Liver (tissue), 9 donors: Measurements from ENCODE around the gene TDRD6. TPM values are rescaled to one million over a fixed set of nuclear protein-coding genes. Genes with fewer than 3 reads are reported as not detected.

Source experiments
- DNase-seq: peaks from one replicate; pipeline ENCODE4 v3.0.0-alpha.2; 2017; ENCODE audit warnings: low spot score
- H3K27ac ChIP-seq, 2 donors: one replicate each; pipeline ENCODE4 v1.7.0; 2013; ENCODE audit warnings: inconsistent platforms in 2 of 2, low read length in 2 of 2, control low read depth in 1 of 2, low read depth in 1 of 2, mild to moderate bottlenecking in 1 of 2
- H3K27me3 ChIP-seq, 4 donors: one replicate each; pipeline versions ENCODE4 v1.6.1 to v1.7.0; 2013; ENCODE audit warnings: low read length in 3 of 4, inconsistent platforms in 1 of 4, mild to moderate bottlenecking in 1 of 4, moderate library complexity in 1 of 4; ENCODE audit not compliant: control insufficient read depth in 4 of 4, insufficient read depth in 4 of 4
- H3K36me3 ChIP-seq, 4 donors: one replicate each; pipeline versions ENCODE4 v1.6.1 to v1.7.0; 2013; ENCODE audit warnings: low read length in 3 of 4, mild to moderate bottlenecking in 3 of 4, low read depth in 1 of 4, moderate library complexity in 1 of 4; ENCODE audit not compliant: control insufficient read depth in 4 of 4, insufficient read depth in 3 of 4
- H3K4me1 ChIP-seq, 4 donors: one replicate each; pipeline versions ENCODE4 v1.6.1 to v1.7.0; 2013; ENCODE audit warnings: low read length in 3 of 4, mild to moderate bottlenecking in 3 of 4, moderate library complexity in 1 of 4; ENCODE audit not compliant: control insufficient read depth in 4 of 4, insufficient read depth in 4 of 4
- H3K4me3 ChIP-seq, 3 donors: one replicate each; pipeline versions ENCODE4 v1.6.1 to v1.7.0; 2013; ENCODE audit warnings: low read length in 3 of 3, control low read depth in 1 of 3, low read depth in 1 of 3, mild to moderate bottlenecking in 1 of 3
- H3K9ac ChIP-seq, 2 donors: one replicate each; pipeline ENCODE4 v1.7.0; 2013; ENCODE audit warnings: low read length in 2 of 2, mild to moderate bottlenecking in 2 of 2, moderate library complexity in 2 of 2, control low read depth in 1 of 2, low read depth in 1 of 2
- H3K9me3 ChIP-seq, 4 donors: one replicate each; pipeline versions ENCODE4 v1.6.1 to v1.7.0; 2013; ENCODE audit warnings: low read length in 3 of 4; ENCODE audit not compliant: control insufficient read depth in 4 of 4
- CTCF ChIP-seq: fragments of 150-350 bp; IDR thresholded peaks from 2 replicates; pipeline ENCODE4 v1.5.1; 2017; ENCODE audit warnings: improper control_type of control experiment, low read depth, low read length; ENCODE audit not compliant: missing input control
- EGR1 ChIP-seq, 2 donors: IDR thresholded peaks; 2 replicates each; pipeline ENCODE4 v1.6.1; 2016 to 2018; ENCODE audit warnings: antibody characterized with exemption in 2 of 2, low read depth in 2 of 2
- FOXA1 ChIP-seq: IDR thresholded peaks from 2 replicates; pipeline ENCODE4 v1.6.1; 2016; ENCODE audit warnings: antibody characterized with exemption
- FOXA2 ChIP-seq: IDR thresholded peaks from 2 replicates; pipeline ENCODE4 v1.6.1; 2016; ENCODE audit warnings: antibody characterized with exemption
- GABPA ChIP-seq, 2 donors: IDR thresholded peaks in 1 of 2; conservative IDR thresholded peaks in 1 of 2; 2 replicates each; pipeline ENCODE4 v1.6.1; 2016; ENCODE audit warnings: antibody characterized with exemption in 2 of 2, mild to moderate bottlenecking in 1 of 2, moderate library complexity in 1 of 2
- HNF4G ChIP-seq: IDR thresholded peaks from 2 replicates; pipeline ENCODE4 v1.6.1; 2016; ENCODE audit warnings: antibody characterized with exemption
- JUND ChIP-seq, 2 donors: IDR thresholded peaks; 2 replicates each; pipeline ENCODE4 v1.6.1; 2016; ENCODE audit warnings: antibody characterized with exemption in 2 of 2
- MAX ChIP-seq: IDR thresholded peaks from 2 replicates; pipeline ENCODE4 v1.6.1; 2016; ENCODE audit warnings: antibody characterized with exemption
- NR2F2 ChIP-seq: IDR thresholded peaks from 2 replicates; pipeline ENCODE4 v1.6.1; 2016; ENCODE audit warnings: antibody characterized with exemption
- REST ChIP-seq: IDR thresholded peaks from 2 replicates; pipeline ENCODE4 v1.6.1; 2016; ENCODE audit warnings: antibody characterized with exemption, mild to moderate bottlenecking
- RXRA ChIP-seq, 2 donors: IDR thresholded peaks; 2 replicates each; pipeline ENCODE4 v1.6.1; 2017 to 2018; ENCODE audit warnings: antibody characterized with exemption in 2 of 2, mild to moderate bottlenecking in 1 of 2
- SP1 ChIP-seq: IDR thresholded peaks from 2 replicates; pipeline ENCODE4 v1.6.1; 2018; ENCODE audit warnings: antibody characterized with exemption, mild to moderate bottlenecking
- YY1 ChIP-seq: IDR thresholded peaks from 2 replicates; pipeline ENCODE4 v1.6.1; 2016; ENCODE audit warnings: antibody characterized with exemption, mild to moderate bottlenecking
- ZBTB33 ChIP-seq: IDR thresholded peaks from 2 replicates; pipeline ENCODE4 v1.6.1; 2016; ENCODE audit warnings: antibody characterized with exemption
- WGBS: extraction: QIAGEN DNeasy Blood & Tissue Kit; methylation state at CpG from one replicate; pipeline ENCODE4 v1.1.7; 2013; 5-methylcytosine and 5-hydroxymethylcytosine counted together
- polyA plus RNA-seq, 2 donors: library from polyadenylated mRNA; stranded (reverse) in 1 of 2; unstranded in 1 of 2; fragments of 200-250 nt in 1 of 2; fragments of >200 nt in 1 of 2; fragmentation: Nextera tagmentation in 1 of 2; extraction: Ambion mirVana in 1 of 2; gene quantifications; one replicate each; pipeline versions ENCODE4 v1.2.1 to v1.2.3, GENCODE V29; 2013 to 2015
- total RNA-seq, 2 donors: library from RNA; depleted of rRNA; stranded (reverse); fragments of >200 nt; gene quantifications; one replicate each; pipeline ENCODE4 v1.2.3, GENCODE V29; 2014
- donor health status: healthy.
- donor health status: healthy.
- donor health status: healthy.
- donor health status: healthy.
- donor health status: healthy.

Gene TDRD6
- total and polyA plus RNA-seq, 4 donors = 0.07 to 2.0 (median 0.53) TPM

GRCh38 chr6:46684771-46685170 lies 2.9 kb upstream of the TDRD6 start:
- no peaks in the 10 kb centered on the region for H3K27me3 ChIP-seq
- no peak for DNase-seq
- no peak overlapping the region for H3K27ac ChIP-seq
- no peak overlapping the region for H3K4me3 ChIP-seq
- no peaks in the 10 kb centered on the region for H3K4me1 ChIP-seq
- WGBS = 89% methylated on average over 4 of the region's 4 CpGs
- H3K9me3 ChIP-seq = peaks cover 0 to 4% (median 0%) of the 10 kb centered on the region in 4 donors
- no peak overlapping the region for H3K9ac ChIP-seq
- no peak for TF ChIP-seq MAX
- no peak for TF ChIP-seq CTCF
- TF ChIP-seq GABPA (IDR thresholded peaks at IDR 0.05 in 1 of 2, conservative IDR thresholded peaks at IDR 0.05 in 1 of 2) = no peak
- TF ChIP-seq YY1 = no peak
- TF ChIP-seq REST = no peak
- TF ChIP-seq FOXA2 = no peak
- no peak for TF ChIP-seq NR2F2
- no peak for TF ChIP-seq ZBTB33
- no peak for TF ChIP-seq SP1
- TF ChIP-seq RXRA (IDR thresholded peaks at IDR 0.05) = no peak
- TF ChIP-seq EGR1 (IDR thresholded peaks at IDR 0.05; ENCODE audit: low read depth in 2 of 2) = no peak
- no peak for TF ChIP-seq FOXA1
- TF ChIP-seq JUND (IDR thresholded peaks at IDR 0.05) = no peak
- H3K36me3 ChIP-seq = no peaks in the 10 kb centered on the region

- Histone ChIP-seq H3K9me3 (peaks cover 0 to 4% (median 0%) of the 10 kb centered on the region in 4 donors), H3K4me1 (peaks cover 0 to 6% (median 0%) of the 10 kb centered on the region in 4 donors), H3K36me3 (no peaks in the 10 kb centered on the region), H3K9ac (no peak overlapping the region), H3K27ac (no peak overlapping the region), H3K4me3 (no peak overlapping the region), H3K27me3 (no peaks in the 10 kb centered on the region)
- no peak for DNase-seq
- no peak for TF ChIP-seq GABPA (IDR thresholded peaks at IDR 0.05 in 1 of 2, conservative IDR thresholded peaks at IDR 0.05 in 1 of 2)
- TF ChIP-seq CTCF = no peak
- no peak for TF ChIP-seq EGR1 (IDR thresholded peaks at IDR 0.05; ENCODE audit: low read depth in 2 of 2)
- TF ChIP-seq HNF4G = no peak
- no peak for TF ChIP-seq YY1
- 93% methylated on average over 85 of the region's 85 CpGs for WGBS
Observed at GRCh38 chr6:46688117-46688965, 656 bp downstream of the TDRD6 start.
